ENCODE results near the gene GPATCH3.
"Not testable (repeated sequence)": the region's sequence is repeated elsewhere in the genome, so short reads cannot be mapped to it uniquely, and the experiment has no call there.

The GPATCH3 gene

GRCh38 chr1:26913389-26913753 is 13.1 kb upstream of the GPATCH3 start:
- no peak for DNase-seq

GRCh38 chr1:26912147-26912490 is 11.9 kb upstream of the GPATCH3 start:
- no peak for DNase-seq

- DNase-seq, result no peak
Observed at GRCh38 chr1:26911399-26912146, 11.3 kb upstream of the GPATCH3 start.

DNA sequence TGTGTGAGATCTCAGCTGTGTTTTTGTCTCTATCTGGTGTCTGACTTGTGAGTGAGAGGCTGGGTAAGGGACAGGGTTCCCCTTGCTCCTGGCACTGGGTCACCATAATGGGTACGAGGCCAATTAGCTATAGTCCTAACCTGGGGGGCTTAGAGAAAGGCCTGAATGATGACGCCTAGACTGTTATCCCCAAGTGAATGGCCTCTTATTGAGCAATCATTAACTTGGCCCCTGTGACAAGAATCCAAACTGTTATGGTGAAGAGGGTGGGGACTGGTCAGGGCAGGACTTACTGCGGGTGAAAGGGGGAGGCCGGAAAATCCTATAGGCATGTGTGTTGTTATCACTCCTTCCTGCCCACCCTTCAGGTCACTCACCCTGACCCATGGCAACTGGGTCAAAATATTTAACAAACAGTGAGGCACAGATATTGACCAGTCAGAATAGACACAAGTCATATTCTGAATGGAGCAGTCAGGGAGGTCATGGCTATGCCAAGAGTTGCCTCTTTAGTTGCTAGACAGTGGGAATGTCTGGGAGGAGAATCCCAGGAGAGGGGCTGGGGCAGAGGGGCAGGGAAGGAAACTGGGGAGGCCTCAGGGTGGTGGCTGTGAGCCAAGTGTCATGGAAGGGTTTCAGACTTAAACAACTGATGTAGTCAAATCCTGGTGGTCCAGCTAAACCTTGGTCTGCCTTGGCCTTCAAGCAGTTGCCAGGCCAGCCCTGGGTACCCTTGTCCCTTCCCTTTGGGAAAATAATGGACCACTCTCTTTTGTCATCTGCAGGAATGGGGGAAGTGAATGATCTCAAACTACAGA is 10.3 kb upstream of the GPATCH3 start:
- no peak for DNase-seq

DNA sequence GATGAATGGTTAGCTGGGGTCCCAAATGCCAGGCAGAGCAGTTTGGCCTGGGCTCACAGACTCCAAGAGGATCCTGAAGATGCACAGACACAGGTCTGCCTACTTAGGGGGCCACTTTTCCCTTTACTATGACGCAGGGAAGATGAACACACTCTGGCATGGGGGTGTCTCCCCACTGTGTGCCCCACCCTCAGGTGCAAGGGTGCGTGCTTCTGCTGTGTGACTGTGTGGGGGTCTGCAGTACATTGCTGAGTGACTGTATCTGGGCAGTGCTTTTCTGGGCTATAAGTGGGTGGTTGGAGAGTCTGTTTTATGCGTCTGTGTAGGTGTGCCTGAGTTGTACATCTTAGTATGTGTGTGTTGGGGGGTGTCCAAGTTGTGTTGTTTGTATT is 9.7 kb upstream of the GPATCH3 start:
- DNase-seq, result no peak

DNA sequence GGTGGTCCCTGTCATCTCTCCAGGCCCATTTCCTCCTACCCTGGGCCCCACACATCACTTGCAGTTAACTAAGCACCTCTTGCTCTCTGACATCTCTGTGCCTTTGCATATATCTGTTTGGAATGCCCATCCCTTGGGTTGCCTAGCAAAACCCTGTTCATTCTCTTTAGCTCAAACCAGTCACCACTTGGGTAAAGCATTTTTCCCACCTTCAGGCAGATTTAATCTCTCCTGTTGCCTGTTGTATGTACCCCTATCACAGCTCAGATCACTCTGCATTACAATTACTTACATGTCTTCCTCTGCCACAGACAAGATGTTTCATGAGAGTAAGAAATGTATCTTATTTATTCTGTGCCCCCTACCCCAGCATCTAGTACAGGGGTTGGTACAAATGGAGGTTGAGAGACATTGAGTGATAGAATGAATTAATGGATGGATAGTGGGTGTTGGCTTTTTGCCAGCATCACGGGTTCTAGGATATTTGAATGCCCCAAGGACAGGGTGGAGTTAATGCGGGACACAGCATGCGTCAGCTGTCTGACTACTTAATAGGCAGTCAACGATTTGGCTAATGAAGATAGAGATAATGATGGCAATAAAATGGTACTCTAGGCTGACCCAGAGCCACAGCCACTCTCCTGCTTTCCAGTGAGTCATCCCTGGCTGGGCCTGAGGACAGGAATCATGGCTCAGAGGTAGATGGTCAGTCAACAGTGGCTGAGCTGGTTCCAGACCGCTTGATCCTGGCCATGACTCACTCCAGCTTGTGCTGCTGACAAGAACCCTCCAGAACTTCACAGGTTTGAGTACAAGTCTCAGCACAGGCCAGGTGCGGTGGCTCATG is 7.0 kb upstream of the GPATCH3 start:
- no peak for DNase-seq

DNA sequence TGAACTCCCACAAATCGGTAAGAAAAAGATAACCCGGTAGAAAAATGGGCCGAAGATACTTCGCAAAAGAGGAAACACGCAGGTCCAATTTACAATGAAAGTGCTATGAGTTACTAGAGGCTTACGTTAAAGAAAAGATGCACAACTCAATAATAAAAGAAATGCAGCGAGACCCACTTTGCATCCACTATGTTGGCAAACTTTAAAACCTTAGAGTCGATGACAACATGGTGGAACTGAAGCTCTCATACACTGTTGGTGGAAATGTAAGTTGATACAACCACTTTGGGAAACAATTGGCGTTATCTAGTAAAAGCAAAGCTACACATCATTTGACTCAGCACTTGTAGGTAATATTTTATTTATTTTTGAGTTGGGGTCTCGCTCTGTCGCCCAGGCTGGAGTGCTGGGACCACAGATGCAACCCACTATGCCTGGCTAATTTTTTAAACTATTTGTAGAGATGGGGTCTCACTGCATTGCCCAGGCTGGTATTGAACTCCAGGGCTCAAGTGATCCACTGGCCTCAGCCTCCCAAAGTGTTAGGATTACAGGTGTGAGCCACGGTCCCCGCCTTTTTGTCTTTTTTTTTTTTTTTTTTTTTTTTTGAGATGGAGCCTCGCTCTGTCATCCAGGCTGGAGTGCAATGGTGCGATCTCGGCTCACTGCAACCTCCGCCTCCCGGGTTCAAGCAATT is 696 bp upstream of the GPATCH3 start:
- DNase-seq, result no peak

GRCh38 chr1:26897351-26897750 is 2.9 kb downstream of the GPATCH3 start:
- no peak for DNase-seq

- DNase-seq, result no peak
Observed at GRCh38 chr1:26894263-26894662, 6.0 kb downstream of the GPATCH3 start.

GRCh38 chr1:26890467-26890796 is 9.8 kb downstream of the GPATCH3 start:
- no peak for DNase-seq

DNA sequence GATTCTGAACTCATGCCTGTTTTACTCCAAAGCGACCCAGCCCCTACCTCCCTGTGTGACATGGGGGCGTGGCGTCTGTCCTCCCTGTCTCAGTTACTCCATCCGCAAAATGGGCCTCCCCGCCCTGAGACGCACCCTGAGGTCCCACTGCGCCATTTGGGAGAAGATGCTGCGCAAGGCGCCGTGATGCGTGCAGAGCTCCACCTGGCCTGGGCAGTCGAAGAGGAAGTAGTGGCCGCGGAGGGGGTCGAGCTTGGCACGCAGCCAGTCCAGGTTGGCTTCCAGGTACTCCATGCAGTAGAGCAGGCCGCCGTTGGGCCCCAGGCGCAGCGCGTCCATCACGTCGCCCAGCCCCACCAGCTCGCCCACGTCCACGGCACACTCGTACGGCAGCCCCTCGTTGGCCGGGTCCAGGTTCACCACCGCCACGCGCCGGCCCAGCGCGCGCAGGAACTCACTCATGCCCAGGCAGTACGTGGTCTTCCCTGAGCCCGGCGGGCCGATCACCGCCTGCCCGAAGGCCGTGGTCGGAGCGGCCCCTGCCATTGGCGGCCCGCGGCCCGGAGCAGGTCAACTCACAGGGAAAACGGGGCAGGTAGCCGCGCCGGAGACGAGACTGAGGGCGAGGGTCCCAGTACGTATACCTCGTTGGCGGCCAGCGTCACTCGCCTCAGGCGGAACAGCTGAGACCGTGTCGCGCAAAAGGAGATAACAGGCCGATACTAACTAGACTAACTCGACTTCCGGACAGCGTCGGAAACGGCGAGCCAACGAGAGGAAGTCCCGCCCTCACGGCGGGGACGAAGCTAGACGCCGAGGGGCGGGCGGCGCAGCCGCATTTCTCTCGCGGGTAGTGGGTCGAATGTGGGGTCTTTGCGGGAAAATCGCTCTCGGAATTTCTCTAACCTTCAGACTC is 10.5 kb downstream of the GPATCH3 start, which contains the start of gene GPN2:
Gene GPN2, minus strand, starts transcription at position 733 of the 916 bp plus-strand sequence. Its CDS starts 187 bp downstream, at position 546.
- peak; percentile 67 to 69 for DNase-seq

DNA sequence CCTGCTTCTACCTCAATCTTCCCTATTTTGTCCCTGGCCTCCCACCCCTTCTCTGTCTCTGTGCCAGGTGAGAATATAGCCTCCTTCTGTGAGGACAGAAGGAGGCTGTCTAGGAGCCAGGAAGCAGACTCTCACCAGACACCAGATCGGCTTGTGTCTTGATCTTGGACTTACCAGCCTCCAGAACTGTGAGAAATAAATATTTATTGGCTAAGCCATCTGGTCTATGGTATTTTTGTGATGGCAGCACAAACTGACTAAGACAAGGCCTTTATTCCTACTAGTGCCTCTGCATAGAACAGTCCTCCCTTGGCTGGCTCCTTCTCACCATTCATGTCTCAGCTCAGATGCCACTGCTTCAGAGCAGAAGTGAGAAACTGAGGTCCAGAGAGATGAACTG is 12.0 kb downstream of the GPATCH3 start:
- no peak for DNase-seq

DNA sequence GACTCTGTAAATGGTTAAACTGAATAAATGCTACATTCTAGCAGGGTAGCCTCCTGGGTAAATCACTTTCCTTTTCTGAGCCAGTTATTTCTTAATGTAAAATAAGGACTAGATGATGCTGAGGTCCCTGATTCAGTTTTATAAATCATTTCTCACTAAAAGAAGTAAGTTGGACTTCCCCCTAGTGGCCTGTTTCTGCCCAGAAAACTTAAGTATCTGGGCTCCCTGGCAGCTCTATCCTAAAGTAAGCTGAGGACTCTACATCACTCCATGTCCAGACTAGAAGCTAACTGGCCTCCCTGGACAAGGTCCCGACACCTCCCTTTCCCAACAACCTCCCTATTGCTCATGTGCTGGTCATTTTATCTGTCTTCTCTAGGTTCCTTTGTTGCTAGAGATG is 13.1 kb downstream of the GPATCH3 start:
- DNase-seq, result no peak

DNA sequence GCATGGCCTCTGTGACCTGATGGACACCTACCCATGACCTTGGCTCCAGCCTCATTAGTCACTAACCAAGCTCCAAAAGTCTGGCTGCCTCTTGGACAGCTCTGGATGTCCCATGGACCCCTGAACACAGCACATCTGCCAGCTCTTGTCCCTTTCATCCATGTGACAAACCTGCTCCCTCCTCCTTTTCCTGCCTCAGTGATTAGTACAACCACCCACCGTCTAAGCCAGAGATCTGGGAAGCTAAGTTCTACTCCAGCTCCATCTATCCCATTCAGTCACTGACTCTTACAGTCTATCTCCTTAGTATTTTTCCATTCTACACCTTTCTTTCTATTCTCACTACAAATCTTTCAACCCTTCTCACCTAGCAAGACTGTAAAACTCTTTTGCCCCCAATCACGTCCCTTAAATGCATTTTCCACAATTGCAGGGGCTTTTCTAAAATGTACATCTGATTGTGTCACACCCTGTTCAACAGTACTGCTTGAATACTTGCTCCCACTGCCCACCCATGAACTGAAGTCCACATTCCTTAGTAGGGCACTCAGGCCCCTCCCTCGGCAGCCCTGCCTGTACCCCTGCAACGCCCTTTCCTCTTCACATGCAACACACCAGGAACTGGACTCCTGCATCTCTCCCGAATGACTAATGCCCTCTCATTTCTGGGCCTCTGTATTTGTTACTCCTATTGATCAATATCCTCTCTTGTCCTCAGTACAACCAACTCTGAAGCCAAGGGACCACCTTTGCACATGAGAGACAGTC is 17.4 kb downstream of the GPATCH3 start:
- no peak for DNase-seq

DNA sequence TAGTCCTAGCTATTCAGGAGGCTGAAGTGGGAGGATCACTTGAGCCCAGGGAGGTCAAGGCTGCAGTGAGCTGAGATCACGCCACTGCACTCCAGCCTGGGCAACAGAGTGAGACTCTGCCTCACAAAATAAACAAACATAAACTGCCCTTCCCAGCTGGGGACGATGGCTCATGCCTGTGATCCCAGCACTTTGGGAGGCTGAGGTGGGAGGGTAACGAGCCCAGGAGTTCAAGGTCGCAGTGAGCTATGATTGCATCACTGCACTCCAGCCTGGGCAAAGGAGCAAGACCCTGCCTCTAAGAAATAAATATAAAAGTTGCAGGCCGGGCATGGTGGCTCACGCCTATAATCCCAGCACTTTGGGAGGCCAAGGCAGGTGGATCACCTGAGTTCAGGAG is 18.7 kb downstream of the GPATCH3 start:
- not testable (repeated sequence) for DNase-seq

DNA sequence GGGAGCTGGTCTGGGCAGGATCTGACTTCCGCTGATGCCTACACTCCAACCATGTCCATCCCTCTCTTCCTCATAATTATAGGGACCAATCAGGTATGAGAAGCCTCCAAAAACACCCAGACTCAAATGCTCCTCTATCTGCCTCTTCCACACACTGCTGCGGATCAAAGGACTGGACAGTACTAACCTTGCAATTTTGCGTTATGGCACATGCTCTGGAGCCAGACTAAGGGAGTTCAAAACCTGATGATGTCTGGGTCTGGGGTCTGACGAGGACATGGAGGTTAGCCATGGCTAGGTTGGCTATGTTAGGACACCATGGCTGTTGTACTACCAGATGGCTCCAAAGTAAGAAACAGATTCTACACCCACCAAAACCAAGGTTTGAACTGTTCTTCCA is 20.5 kb downstream of the GPATCH3 start:
- DNase-seq, result no peak

DNA sequence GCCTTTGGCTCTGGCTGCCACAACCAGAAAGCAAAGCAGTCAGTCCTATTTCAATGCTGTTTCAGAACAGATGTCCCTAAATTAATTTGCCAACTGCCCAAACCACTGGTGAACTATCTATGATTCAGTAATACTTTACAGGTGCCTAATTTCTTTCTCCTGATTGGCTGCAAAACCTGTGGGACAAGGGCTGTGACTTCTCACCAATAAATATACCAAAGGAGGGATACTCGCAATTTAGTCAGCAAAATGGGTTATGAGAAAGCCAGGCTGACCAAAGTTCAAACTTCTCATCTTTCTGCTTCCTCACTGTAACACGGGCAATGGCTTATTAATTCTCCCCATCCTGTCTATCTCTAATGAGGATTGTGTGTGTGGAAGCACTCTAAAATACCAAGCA is 22.9 kb downstream of the GPATCH3 start:
- no peak for DNase-seq

DNA sequence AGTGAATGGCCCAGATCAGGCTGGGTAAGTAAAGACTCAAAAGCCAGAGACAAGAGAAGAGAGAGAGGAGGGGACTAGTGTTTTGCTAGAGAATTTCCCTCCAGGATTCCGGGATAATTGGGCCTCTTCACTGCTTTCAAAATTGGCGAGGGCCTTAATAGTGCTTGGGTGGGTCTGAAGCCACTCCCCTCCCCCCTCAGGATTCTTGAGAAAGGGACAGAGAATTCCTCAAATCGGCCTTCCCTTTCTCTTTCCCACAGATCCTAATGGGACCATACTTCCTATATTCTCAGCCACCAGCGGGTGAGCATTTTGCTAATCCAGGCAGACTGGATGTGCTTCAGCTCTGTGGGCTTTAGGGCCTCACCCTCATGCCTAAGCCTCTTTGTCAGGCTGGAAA is 25.4 kb downstream of the GPATCH3 start:
- no peak for DNase-seq

DNA sequence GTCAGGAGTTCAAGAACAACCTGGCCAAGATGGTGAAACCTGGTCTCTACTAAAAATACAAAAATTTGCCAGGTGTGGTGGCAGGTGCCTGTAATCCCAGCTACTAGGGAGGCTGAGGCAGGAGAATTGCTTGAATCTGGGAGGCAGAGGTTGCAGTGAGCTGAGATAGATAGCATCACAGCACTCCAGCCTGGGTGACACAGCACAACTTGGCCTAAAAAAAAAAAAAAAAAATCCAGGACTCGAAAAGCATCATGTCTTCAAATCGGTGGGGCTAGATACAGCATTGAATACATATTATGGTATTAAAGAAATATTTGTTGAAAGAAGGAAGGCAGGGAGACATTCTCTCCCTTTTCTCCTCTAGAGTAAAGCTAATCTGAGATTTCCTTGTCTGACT is 27.2 kb downstream of the GPATCH3 start:
- DNase-seq, result not testable (repeated sequence)

DNA sequence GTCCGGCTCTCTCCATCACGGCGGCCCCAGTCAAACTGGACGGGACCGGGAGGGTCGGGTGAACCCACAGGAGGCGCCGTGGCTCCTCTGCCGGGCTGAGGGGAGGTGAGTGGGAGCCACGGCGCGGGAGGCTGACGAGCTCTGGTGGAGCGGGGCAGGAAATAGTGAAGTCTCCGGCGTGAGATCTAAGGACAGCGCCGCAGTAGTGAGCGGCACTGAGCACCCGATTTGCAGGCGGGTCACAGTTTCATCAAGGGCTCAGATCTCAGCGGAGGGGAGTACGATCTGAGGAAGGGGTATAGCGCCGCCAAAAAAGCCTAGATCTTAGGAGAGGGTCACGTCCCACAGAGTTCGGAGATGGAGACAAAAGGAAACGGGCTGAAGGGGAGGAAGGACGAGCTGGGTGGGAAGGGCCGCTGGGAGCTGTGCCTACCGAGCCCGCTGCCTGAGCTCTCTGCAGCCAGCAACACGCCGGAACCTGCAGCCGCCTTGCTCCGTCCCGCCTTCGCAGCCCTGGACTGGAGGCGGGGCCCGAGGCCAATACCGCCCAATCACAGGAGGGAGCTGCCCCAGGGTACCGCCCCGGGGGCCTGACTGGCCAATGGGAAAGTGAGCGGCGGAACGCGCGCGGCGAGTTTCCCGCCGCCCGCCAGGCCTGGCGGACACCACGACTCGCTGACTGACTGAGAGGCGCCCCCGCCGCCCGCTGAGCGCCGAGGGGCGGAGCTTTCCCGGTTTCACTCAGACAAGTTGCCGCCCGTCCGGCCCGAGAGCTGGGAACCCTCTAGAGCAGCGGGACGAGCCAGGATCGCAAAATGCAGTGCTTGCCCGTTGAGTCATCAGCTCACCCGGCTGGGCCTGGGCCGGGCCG is 35.4 kb downstream of the GPATCH3 start:
- peak; percentile 93 to 94 for DNase-seq

Data from stimulated activated CD4-positive, alpha-beta T cell treated with anti-CD3 and anti-CD28 coated beads, Interleukin-2, amount 100 ng/mL, for 48 hours (primary cell).